Gastroesophageal sphincter (tissue), 4 donors: ENCODE results near the gene RNF183. TPM values are rescaled to one million over a fixed set of nuclear protein-coding genes. Genes with fewer than 3 reads are reported as not detected.

Experiments
- ATAC-seq: fragments of 150-250 bp; one replicate; pipeline ENCODE4 v1.9.1; 2016; ENCODE audit warnings: mild to moderate bottlenecking, moderate library complexity
- H3K27ac ChIP-seq, 4 donors: fragments of 200-600 bp; sonication (generic) in 3 of 4; 1 replicate in 3 of 4; 2 replicates in 1 of 4; pipeline ENCODE4 v1.5.1; 2016 to 2019
- H3K27me3 ChIP-seq: fragments of 200-600 bp; sonication (generic); one replicate; pipeline ENCODE4 v1.5.1; 2019
- H3K36me3 ChIP-seq, 2 donors: fragments of 200-600 bp; sonication (generic); one replicate each; pipeline ENCODE4 v1.5.1; 2019; ENCODE audit warnings: control low read depth in 1 of 2
- H3K4me1 ChIP-seq, 3 donors: fragments of 200-600 bp; sonication (generic); 1 replicate in 2 of 3; 2 replicates in 1 of 3; pipeline ENCODE4 v1.5.1; 2016 to 2019; ENCODE audit warnings: control low read depth in 2 of 3
- H3K4me3 ChIP-seq, 2 donors: fragments of 200-600 bp; sonication (generic); one replicate each; pipeline ENCODE4 v1.5.1; 2019; ENCODE audit warnings: mild to moderate bottlenecking in 1 of 2, moderate library complexity in 1 of 2
- H3K9me3 ChIP-seq, 3 donors: fragments of 200-600 bp; sonication (generic); one replicate each; pipeline ENCODE4 v1.5.1; 2017 to 2019; ENCODE audit warnings: control low read depth in 2 of 3
- EP300 ChIP-seq: sonication (generic); formaldehyde crosslinking; IDR thresholded peaks from one replicate; pipeline ENCODE4 v1.6.1; 2017; ENCODE audit warnings: antibody characterized with exemption, mild to moderate bottlenecking
- POLR2A ChIP-seq, 2 donors: fragments of 450-650 bp; IDR thresholded peaks; one replicate each; pipeline ENCODE4 v1.6.1; 2017; ENCODE audit warnings: antibody characterized with exemption in 2 of 2, mild to moderate bottlenecking in 2 of 2, moderate library complexity in 1 of 2
- POLR2AphosphoS5 ChIP-seq: sonication (generic); formaldehyde crosslinking; IDR thresholded peaks from one replicate; pipeline ENCODE4 v1.6.1; 2017; ENCODE audit warnings: antibody characterized with exemption
- WGBS, 2 donors: methylation state at CpG; one replicate each; pipeline ENCODE4 v1.1.5; 2018; ENCODE audit warnings: low coverage in 1 of 2; 5-methylcytosine and 5-hydroxymethylcytosine counted together
- total RNA-seq, 4 donors: library from RNA; depleted of rRNA; stranded (reverse); fragments of >200 nt; gene quantifications; one replicate each; pipeline ENCODE4 v1.1.0, GENCODE V29; 2016
- TF ChIP-seq, protein P1 (sequence below), 4 experiments: fragments of 200-600 bp in 2 of 4; fragments of 450-650 bp in 2 of 4; sonication (generic) in 1 of 4; IDR thresholded peaks; one replicate each; pipeline ENCODE4 v1.5.1; 2017 to 2019; ENCODE audit warnings: antibody characterized with exemption in 4 of 4, mild to moderate bottlenecking in 2 of 4, moderate library complexity in 2 of 4

Gene RNF183
- total RNA-seq, 4 donors from 2014 or later, result 0.37 TPM; not detected in 3

DNA sequence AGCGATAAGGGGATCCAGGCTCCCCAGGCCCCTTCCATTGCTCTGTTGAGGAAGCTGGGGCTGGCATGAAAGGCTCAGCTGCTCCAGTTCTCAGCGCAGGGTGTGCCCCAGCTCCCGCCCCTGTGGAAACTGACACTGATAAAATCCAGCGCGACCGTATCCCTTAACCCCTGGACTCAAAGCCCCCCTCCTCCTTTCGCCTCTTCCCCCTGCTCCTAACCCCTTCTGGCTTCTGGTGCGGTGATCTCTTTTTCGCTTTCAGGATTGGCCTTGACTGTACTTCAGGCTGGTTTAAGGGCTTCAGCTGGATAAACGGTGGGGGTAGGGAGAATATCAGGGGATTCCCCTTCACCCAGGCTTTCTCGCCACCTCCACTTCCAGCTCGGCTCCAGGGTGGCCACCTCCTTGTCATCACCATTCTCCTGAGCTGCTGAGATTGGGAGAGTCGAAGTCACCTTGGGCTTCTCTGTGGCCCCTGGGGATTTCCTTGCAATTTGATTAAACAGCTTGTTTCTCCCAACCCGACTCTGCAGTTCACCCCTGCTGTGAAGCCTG, 47.0 kb upstream of the RNF183 start:
- H3K4me3 ChIP-seq, result peak overlapping the region; percentile 41 to 58
- H3K4me1 ChIP-seq, result peaks cover 0 to 16% (median 4%) of the 10 kb centered on the region in 3 donors
- H3K9me3 ChIP-seq, result no peaks in the 10 kb centered on the region
- H3K27ac ChIP-seq, result no peak overlapping the region
- H3K36me3 ChIP-seq, result no peaks in the 10 kb centered on the region
- TF ChIP-seq EP300 (no peak), POLR2AphosphoS5 (no peak), POLR2A (IDR thresholded peaks at IDR 0.05) (no peak)
- TF ChIP-seq, protein P1, sequence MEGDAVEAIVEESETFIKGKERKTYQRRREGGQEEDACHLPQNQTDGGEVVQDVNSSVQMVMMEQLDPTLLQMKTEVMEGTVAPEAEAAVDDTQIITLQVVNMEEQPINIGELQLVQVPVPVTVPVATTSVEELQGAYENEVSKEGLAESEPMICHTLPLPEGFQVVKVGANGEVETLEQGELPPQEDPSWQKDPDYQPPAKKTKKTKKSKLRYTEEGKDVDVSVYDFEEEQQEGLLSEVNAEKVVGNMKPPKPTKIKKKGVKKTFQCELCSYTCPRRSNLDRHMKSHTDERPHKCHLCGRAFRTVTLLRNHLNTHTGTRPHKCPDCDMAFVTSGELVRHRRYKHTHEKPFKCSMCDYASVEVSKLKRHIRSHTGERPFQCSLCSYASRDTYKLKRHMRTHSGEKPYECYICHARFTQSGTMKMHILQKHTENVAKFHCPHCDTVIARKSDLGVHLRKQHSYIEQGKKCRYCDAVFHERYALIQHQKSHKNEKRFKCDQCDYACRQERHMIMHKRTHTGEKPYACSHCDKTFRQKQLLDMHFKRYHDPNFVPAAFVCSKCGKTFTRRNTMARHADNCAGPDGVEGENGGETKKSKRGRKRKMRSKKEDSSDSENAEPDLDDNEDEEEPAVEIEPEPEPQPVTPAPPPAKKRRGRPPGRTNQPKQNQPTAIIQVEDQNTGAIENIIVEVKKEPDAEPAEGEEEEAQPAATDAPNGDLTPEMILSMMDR (IDR thresholded peaks at IDR 0.05), result no peak
- H3K27me3 ChIP-seq, result peaks cover 58% of the 10 kb centered on the region
- ATAC-seq, result peak; percentile 25
- 18 to 32% methylated on average over 3 to 14 of the region's 14 CpGs for WGBS, 2 donors

DNA sequence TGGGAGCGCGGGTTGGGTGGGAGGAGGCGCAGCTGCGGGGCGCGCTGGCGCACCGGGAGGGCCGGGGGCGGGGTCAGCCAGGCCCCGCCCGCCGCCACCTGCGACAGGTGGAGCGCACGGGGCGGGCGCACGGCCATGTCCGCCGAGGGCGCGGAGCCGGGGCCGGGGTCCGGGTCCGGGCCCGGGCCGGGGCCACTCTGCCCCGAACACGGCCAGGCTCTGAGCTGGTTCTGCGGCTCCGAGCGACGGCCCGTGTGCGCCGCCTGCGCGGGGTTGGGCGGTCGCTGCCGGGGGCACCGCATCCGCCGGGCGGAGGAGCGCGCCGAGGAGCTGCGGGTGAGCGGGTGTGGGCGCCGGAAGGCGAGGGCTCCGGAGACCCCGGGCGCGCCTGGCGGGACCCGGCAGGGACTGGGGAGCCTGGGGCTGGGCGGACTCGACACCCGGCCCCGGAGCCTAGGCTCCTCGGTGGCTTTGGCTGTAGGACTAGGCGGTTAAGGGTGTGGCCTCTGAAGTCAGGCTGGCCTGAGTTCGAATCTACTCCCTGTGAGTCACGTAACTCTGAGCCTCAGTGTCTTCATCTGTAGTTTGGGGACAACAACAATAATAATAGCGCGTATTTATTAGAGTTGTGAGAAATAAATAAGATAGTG, 46.4 kb upstream of the RNF183 start, which contains the start of gene BSPRY:
TSS of gene BSPRY (plus strand) at position 97 of the 650 bp plus-strand sequence. CDS start at position 136, 39 bp downstream.
- Histone ChIP-seq H3K36me3 (no peaks in the 10 kb centered on the region), H3K4me1 (peaks cover 0 to 21% (median 4%) of the 10 kb centered on the region in 3 donors), H3K27ac (peak within 1 kb of the TSS in 1 of 4 donors; percentile 29), H3K4me3 (peak within 1 kb of the TSS; percentile 41 to 58), H3K9me3 (no peaks in the 10 kb centered on the region), H3K27me3 (peaks cover 52% of the 10 kb centered on the region)
- TF ChIP-seq, protein P1 (IDR thresholded peaks at IDR 0.05), result no peak
- no peak for TF ChIP-seq EP300
- no peak for TF ChIP-seq POLR2A (IDR thresholded peaks at IDR 0.05)
- TF ChIP-seq POLR2AphosphoS5, result no peak
- 5% methylated on average over 3 of the region's 71 CpGs; no CpG with 5 or more reads in 1 of the 2 donors for WGBS, 2 donors
- peak; percentile 57 for ATAC-seq

DNA sequence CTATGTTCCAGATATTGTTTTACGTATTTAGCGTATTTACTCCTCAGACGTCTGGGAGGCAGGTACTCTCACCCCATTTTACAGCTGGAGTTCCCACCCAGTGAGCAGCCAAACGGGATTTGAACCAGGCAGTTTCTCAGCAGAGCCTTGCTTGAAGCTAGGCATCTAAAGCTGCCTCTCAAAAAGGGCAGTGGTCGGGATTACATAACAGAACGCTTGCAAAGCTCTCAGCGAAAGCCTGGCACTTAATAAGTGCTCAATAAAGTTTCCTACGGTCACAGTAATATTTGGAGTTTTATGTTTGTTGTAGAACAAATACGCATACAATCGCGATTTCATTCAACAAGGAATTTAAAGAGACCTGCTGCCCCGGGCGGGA, 45.9 kb upstream of the RNF183 start:
- no peaks in the 10 kb centered on the region for H3K9me3 ChIP-seq
- no peak overlapping the region for H3K27ac ChIP-seq
- WGBS, 2 donors, result 34 to 56% methylated on average over 6 to 11 of the region's 13 CpGs
- H3K36me3 ChIP-seq, result no peaks in the 10 kb centered on the region
- peaks cover 47% of the 10 kb centered on the region for H3K27me3 ChIP-seq
- ATAC-seq, result no peak
- TF ChIP-seq POLR2A (IDR thresholded peaks at IDR 0.05) (no peak), EP300 (no peak), POLR2AphosphoS5 (no peak)
- TF ChIP-seq, protein P1 (IDR thresholded peaks at IDR 0.05), result no peak
- H3K4me3 ChIP-seq, result peak overlapping the region in 1 of 2 donors; percentile 58
- peaks cover 0 to 26% (median 4%) of the 10 kb centered on the region in 3 donors for H3K4me1 ChIP-seq

DNA sequence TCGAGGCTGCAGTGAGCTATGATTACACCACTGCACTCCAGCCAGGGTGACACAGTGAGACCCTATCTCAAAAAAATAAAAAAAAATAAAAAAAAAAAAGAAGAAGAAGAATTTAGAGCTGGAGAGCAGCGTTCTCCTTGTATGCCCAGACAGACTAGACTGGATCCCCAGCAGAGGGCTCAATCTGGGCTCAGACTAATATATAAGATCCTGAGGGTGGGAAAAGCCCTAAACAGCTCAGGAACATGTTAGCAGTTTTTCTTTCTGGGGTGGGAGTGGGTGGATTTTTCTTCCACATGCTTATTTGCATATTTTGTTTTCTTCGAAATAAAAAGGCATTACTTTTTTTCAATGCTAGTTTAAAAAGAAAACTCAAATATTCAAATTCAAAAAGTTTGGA, 45.3 kb upstream of the RNF183 start:
- Histone ChIP-seq H3K36me3 (no peaks in the 10 kb centered on the region), H3K4me1 (peaks cover 0 to 32% (median 4%) of the 10 kb centered on the region in 3 donors), H3K4me3 (no peak overlapping the region), H3K27ac (no peak overlapping the region), H3K27me3 (peaks cover 42% of the 10 kb centered on the region), H3K9me3 (no peaks in the 10 kb centered on the region)
- 81 to 84% methylated on average over 2 of the region's 3 CpGs for WGBS, 2 donors
- ATAC-seq, result no peak
- TF ChIP-seq POLR2A (IDR thresholded peaks at IDR 0.05) (no peak), EP300 (no peak), POLR2AphosphoS5 (no peak)
- TF ChIP-seq, protein P1 (IDR thresholded peaks at IDR 0.05), result no peak

DNA sequence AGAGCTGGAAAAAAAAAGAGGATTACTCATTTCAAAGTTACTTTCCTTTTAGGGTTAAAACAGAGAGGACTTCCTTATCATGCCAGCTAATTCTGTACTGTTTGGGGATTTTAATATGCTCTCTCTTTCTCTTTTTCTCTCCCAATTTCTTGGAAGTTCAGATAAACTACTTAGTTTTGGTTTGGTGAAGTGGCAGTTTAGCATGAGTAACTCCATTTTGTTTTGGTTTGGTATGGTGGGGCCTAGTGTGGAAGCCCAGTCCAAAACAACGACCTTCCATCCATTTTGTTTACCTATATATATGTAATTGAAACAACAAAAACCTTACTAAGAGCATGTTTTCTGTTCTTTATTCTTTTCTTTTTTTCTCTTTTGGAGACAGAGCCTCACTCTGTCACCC, 42.5 kb upstream of the RNF183 start:
- Histone ChIP-seq H3K27ac (no peak overlapping the region), H3K9me3 (no peaks in the 10 kb centered on the region), H3K4me1 (peaks cover 0 to 41% (median 4%) of the 10 kb centered on the region in 3 donors), H3K36me3 (no peaks in the 10 kb centered on the region), H3K4me3 (no peak overlapping the region), H3K27me3 (peaks cover 15% of the 10 kb centered on the region)
- WGBS, 2 donors, result 11 to 25% methylated on average over 1 of the region's 1 CpG
- no peak for ATAC-seq
- TF ChIP-seq POLR2AphosphoS5 (no peak), EP300 (no peak), POLR2A (IDR thresholded peaks at IDR 0.05) (no peak)
- TF ChIP-seq, protein P1 (IDR thresholded peaks at IDR 0.05), result no peak
